ENCODE measurements around the gene CDK5RAP3.
"Not testable (repeated sequence)": the region's sequence is repeated elsewhere in the genome, so short reads cannot be mapped to it uniquely, and the experiment has no call there.

CDK5RAP3 gene, protein sequence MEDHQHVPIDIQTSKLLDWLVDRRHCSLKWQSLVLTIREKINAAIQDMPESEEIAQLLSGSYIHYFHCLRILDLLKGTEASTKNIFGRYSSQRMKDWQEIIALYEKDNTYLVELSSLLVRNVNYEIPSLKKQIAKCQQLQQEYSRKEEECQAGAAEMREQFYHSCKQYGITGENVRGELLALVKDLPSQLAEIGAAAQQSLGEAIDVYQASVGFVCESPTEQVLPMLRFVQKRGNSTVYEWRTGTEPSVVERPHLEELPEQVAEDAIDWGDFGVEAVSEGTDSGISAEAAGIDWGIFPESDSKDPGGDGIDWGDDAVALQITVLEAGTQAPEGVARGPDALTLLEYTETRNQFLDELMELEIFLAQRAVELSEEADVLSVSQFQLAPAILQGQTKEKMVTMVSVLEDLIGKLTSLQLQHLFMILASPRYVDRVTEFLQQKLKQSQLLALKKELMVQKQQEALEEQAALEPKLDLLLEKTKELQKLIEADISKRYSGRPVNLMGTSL

DNA sequence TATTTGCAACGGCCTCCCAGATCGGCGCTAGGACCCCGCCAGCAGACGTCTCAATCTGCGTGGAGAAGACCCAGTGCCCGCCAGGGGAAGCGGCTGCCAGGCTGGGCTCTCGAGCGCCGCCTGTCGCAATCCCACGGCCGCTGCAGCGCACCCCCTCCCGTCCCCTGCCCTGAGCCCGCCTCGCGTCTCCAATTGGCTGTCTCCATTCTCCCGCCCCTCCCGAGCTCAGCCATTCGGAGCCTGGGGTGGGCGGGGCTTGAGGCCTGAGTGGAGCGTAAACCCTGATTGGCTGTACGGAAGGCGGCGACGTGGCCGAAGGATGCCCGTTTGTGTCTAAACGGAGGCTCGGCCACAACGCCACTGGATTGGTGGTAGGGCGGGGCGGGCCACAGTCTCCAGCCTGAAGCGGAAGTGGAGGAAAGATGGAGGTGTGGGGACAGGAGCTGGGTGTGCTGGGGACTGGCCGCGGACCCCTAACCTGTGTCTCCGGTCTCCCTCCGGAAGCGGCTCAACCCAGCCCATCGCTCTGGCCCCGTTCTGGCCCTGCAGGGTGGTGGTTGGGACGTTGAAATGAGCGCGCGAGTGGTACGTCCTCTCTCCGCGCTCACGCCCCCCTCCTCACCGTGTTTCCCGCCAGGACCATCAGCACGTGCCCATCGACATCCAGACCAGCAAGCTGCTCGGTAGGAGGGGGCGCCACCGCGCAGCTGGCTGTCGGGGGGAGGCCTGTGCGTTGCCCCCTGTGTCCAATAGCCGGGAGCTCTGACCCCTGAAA is at the start of gene CDK5RAP3:
CDK5RAP3 (plus strand) TSS at position 389 of the 775 bp plus-strand sequence; CDS start at position 423, 34 bp downstream.
- Histone ChIP-seq H3K4me3 (peak within 1 kb of the TSS; percentile 59 to 96 (median 88)), H3K27ac (peak within 1 kb of the TSS in 20 of 21 experiments; percentile 40 to 89 (median 78))

DNA sequence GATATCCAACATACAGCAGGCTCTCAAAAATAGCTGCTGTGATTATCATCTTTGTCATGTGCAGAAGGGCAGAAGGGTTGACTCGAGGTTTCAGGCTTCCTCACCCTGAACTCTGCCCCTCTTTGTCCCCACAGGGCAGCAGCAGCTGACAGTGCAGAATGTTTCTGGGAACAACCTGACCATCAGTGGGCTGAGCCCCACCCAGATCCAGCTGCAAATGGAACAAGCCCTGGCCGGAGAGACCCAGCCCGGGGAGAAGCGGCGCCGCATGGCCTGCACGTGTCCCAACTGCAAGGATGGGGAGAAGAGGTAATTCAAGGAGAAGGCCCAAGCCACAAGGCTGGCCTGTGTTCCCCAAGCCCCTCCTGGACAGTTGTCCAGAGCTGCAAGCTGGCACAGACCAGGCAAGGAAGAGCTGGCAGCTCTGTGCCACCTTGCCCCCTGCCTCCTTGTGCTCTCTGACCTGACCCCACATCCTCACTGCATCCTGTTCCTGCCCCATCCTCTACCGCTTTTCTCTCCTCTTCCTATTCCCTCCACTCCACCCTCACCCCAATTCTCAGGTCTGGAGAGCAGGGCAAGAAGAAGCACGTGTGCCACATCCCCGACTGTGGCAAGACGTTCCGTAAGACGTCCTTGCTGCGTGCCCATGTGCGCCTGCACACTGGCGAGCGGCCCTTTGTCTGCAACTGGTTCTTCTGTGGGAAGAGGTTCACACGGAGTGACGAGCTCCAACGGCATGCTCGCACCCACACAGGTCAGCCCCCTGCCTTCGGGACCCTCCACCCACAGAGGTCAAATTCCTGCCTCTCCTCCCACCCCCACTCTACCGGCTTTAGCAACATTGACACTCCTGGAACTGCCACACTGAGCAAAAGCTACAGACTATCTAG is 45.9 kb upstream of the CDK5RAP3 start:
- no peak overlapping the region for H3K27ac ChIP-seq
- H3K4me3 ChIP-seq: no peak overlapping the region

DNA sequence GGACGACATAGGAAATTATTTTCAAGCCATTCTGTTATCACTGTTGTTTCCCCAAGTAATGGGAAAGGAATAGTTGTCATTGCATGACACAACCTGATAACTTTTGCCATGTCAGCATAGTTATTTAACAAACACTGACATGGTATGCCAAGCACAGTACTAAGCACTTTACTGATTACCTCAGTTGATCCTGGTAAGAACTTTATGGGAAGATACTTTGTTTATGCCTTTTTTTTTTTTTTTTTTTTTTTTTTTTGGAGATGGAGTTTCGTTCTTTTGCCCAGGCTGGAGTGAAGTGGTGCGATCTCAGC is 45.3 kb upstream of the CDK5RAP3 start:
- no peak overlapping the region for H3K4me3 ChIP-seq

DNA sequence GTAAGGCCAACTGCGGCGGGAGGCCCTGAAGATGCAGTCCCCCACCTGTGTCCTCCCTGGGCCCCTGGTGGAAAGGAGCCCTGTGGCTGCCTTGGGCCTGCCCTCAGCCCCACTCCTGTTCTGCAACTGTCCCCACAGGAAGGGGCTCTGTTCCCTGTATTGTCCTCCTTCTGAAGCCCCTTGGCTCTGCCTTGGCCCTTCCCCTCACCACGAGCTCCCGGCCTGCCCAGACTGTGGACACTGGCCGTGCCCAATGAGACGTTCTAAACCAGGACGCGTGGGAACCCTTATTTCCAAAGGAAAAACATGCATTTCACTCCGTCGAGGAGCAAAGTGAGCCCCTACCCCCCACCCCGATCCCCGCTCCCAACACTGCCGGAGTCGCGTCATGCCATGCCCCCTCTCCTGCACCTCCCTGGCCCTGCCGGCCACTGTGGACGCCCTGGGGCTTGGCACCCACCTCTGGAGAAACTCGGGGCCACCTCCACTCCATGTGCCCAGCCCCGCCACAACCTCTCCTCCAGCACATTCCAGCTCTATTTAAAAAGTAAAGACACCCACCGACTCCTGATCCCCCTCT is 43.0 kb upstream of the CDK5RAP3 start:
- Histone ChIP-seq H3K4me3 (no peak overlapping the region), H3K27ac (no peak overlapping the region)

More for the DNA sequence above, 45.3 kb upstream of the CDK5RAP3 start:
- H3K27ac ChIP-seq: no peak overlapping the region

DNA sequence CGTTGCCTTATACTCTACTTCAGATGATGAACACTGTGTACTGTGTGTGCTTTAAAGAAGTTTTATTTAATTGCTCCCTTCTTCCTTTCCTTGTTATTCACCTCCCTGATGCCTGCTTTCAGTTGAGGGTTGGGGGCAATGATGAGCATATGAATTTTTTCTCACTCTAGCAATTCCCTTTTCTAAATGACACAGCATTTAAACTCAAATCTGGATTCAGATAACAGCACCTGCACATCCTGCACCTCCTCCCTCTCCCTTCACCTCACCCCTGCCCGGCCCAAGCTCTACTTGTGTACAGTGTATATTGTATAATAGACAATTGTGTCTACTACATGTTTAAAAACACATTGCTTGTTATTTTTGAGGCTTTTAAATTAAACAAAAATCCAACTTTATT is 42.5 kb upstream of the CDK5RAP3 start:
- no peak overlapping the region for H3K27ac ChIP-seq
- H3K4me3 ChIP-seq: no peak overlapping the region

DNA sequence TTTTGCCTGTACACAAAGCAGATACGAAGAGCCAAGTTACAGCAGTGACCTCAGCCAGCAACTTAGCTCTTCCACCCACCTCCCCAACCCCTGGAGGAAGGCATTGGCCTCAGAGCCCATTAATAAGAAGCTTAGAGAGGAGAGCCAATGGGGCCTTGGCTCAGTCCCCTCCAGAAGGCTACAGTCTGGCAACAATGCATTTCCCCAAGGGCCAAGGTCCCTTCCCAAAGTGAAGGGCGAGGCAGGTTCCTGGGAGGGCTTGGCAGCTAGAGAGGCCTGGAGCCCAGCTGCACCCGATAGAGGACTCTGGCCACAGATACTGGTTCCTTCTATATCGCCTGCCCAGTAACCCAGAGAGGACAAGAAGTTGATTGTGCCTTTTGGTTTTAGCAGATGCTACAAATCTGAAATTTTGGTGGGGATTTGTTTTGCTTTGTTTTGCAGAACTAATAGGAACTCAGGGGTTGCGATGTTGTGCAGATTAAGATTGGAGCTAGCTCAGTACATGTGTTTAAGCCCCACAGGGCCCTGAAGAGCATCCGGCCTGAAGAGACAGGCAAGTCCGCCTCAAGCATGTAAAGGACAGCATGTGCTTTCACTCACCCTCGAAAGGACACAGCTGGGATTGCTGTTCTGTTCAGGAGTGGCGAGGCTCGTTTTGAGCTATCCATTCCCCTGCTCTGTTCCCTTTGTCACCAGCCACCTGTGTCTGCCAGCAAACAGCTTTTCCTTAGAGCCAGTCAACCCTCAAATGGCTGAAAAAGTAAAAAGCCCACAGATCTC is 41.5 kb upstream of the CDK5RAP3 start:
- peak overlapping the region in 2 of 21 experiments; percentile 34 to 65 for H3K27ac ChIP-seq
- no peak overlapping the region for H3K4me3 ChIP-seq

DNA sequence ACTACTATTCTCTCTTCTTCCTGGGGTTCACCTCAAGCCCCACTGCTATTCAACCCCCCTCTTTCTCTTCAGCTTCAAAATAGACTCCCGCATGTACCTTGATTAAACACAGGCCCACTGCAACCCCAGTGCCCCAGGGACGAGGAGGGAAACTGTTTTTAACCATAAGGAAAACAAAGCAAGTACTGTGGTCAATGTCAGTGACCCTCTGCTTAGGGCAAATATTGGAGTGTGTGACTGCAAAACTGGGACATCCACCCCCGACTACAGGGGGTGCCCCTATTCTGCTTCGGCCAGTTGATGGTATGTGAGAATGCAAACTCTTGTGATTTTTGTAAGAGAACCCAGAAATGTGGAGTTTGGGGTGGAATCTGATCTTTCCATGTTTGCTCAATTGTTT is 39.1 kb upstream of the CDK5RAP3 start:
- H3K27ac ChIP-seq: no peak overlapping the region

DNA sequence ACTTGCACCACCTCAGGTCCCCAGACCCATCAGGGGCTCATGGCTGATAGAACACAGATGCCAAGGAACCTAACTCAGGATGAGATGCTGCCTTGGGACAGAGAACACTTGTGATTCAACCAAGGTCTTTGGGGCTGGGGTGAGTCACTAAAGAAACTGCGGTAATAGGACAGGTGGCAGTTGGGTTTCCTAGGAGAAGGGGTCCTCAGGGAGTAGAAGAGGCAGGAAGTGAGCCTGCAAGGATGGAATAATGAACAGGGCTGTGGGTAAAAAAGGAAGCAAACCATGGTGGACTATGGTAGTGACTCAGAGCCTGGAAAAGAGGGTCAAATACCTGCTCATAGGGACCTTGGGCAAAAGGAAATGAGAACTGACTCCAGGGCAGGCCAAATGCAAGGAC is 36.1 kb upstream of the CDK5RAP3 start:
- H3K4me3 ChIP-seq: no peak overlapping the region
- H3K27ac ChIP-seq: no peak overlapping the region

More for the DNA sequence above, 39.1 kb upstream of the CDK5RAP3 start:
- H3K4me3 ChIP-seq: no peak overlapping the region

DNA sequence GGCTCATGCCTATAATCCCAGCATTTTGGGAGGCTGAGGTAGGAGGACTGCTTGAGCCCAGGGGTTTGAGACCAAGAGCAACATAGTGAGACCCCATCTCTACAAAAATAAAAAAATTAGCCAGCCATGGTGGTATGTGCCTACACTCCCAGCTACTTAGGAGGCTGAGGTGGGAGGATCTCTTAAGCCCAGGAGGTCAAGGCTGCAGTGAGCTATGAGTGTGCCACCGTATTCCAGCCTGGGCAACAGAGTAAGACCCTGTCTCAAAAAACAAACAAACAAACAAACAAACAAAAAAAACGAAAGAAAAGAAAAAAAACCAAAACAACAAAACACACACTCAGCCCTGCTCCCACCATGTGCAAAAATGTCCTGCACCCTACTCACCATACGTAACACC is 35.4 kb upstream of the CDK5RAP3 start:
- H3K4me3 ChIP-seq, H3K27ac ChIP-seq: not testable (repeated sequence)

DNA sequence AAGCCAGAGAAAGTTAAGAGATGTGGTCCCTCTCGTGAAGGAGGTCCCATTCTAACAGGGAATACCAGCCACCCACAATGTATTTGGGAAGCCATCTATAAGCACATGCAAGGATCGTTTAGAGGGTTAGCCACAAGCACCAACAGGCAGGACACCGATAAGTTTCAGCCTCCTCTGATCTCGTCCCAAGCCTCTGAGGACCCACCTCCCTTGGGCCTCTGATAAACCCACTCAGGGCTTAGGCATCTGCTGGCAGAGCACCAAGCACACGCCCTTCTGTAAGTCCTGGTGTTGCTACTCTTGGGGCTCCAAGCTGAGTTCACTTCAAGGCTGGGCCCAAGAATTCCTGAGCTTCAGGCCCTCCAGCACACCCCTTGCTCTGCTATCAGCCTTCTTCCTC is 35.0 kb upstream of the CDK5RAP3 start:
- Histone ChIP-seq H3K4me3 (no peak overlapping the region), H3K27ac (no peak overlapping the region)

DNA sequence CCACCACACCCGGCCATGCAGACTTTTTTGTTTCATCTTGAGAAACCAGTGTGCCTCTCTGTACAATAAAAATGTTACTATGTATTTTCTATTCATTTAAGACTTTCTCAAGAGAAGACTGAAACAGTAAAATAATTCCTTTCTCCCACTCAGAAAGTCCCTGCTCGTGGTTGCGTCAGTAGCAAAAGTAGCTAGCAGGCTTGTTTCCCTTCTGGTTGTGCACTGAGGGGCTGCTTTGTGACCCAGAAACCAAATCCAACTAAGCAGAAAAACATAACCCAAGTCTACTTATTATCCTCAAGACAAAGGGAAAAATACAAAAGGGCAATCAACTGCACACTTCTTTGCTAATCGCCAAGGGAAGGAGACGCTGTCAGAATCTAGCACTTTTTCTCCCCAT is 33.0 kb upstream of the CDK5RAP3 start:
- no peak overlapping the region for H3K4me3 ChIP-seq
- no peak overlapping the region for H3K27ac ChIP-seq

DNA sequence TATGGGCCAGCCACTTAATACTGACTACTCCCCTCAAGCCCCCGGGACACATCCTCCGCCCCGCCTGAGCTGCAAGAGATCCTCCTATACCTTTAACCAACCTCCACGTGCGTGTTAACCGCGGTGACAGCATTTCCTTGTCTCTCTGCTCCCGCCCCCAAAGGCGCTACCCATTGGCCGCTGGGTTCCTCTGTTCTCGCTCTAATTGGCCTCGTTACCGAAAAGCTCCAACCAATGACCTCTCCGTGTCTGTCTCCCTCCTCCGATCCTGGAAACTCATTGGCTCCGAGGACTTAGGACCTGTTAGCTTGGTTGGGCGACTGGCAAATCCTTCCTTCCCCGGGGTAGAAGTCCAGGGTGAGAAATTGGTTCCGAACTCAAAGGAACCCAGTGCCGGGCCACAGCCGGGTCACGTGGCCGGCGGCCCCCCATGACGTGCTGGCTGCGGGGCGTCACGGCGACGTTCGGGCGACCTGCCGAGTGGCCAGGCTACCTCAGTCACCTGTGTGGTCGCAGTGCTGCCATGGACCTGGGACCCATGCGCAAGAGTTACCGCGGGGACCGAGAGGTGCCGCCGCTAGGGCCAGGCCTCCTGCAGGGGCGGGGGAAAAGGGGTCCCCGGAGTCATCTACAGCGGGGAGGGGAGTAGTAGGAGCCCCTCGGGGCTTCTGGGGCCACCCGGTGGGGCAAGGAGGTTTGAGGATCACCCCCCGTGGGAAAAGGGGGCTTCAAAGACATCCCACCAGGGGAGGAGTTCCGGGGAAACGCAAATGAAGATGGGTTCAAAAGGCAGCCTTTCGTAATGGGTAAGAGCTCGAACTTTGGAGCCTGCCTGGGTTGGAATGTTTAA is 29.4 kb upstream of the CDK5RAP3 start, which contains the start of gene PNPO:
PNPO (plus strand) TSS at position 326 of the 850 bp plus-strand sequence; CDS start at position 431, 105 bp downstream.
- Histone ChIP-seq H3K4me3 (peak within 1 kb of the TSS; percentile 58 to 97 (median 81)), H3K27ac (peak within 1 kb of the TSS; percentile 26 to 93 (median 83))

DNA sequence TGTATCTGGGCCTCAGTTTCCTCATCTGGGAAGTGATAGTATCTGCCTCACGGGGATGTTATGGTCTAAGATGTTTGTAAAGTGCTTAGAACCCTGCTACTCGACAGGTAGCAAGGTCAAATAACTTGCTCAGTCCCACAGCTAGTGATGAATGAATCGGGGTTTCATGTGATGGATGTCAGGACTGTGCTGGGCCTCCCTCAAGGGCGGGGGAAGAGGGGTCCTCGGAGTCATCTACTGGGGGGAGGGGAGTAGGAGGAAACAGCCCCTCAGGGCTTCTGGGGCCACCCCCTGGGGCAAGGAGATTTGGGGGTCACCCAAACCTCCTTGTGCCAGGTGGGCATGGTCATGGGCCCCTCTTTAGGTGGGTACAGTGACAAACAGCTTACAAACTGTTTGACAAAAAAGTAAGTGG is 28.8 kb upstream of the CDK5RAP3 start:
- H3K4me3 ChIP-seq: peak overlapping the region; percentile 58 to 97 (median 81)
- peak overlapping the region in 19 of 21 experiments; percentile 67 to 93 (median 83) for H3K27ac ChIP-seq

DNA sequence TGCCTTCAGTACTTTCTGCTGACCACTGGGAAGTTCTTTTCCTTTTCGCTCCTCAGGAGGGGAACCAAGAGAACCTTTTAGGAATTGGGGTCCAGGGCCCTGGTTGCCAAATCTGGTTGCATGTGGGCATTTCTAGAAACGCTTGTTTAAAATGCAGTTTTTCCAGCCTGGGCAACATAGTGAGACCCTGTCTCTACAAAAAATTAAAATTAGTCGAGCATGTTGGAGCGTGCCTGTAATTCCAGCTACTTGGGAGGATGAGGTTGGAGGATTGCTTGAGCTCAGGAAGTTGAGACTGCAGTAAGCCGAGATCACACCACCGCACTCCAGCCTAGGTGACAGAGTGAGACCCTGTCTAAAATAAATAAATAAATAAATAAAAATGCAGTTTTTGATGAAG is 28.3 kb upstream of the CDK5RAP3 start:
- Histone ChIP-seq H3K27ac (peak overlapping the region in 5 of 21 experiments; percentile 73 to 93 (median 83)), H3K4me3 (peak overlapping the region in 3 of 7 experiments; percentile 58 to 89 (median 78))

DNA sequence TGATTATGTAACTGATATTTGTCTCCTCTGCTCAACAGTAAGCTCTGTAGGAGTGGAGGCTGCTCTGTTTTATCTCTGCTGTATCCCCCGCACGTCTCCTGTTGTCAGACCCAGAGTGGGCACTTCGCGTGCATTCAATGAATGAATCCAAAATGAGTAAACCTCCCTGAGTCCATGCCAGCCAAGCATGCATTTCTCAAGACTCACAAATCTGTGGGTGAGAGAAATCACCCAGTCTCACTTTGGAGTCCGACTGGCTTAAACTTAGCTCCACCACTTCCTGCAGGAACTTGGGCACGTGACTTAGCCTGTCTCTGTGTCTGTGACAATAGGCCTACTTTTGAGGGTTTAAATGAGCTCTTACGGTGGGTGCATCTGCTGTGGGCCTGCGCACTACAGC is 25.8 kb upstream of the CDK5RAP3 start:
- H3K4me3 ChIP-seq: no peak overlapping the region
- H3K27ac ChIP-seq: peak overlapping the region in 5 of 21 experiments; percentile 17 to 69 (median 33)

DNA sequence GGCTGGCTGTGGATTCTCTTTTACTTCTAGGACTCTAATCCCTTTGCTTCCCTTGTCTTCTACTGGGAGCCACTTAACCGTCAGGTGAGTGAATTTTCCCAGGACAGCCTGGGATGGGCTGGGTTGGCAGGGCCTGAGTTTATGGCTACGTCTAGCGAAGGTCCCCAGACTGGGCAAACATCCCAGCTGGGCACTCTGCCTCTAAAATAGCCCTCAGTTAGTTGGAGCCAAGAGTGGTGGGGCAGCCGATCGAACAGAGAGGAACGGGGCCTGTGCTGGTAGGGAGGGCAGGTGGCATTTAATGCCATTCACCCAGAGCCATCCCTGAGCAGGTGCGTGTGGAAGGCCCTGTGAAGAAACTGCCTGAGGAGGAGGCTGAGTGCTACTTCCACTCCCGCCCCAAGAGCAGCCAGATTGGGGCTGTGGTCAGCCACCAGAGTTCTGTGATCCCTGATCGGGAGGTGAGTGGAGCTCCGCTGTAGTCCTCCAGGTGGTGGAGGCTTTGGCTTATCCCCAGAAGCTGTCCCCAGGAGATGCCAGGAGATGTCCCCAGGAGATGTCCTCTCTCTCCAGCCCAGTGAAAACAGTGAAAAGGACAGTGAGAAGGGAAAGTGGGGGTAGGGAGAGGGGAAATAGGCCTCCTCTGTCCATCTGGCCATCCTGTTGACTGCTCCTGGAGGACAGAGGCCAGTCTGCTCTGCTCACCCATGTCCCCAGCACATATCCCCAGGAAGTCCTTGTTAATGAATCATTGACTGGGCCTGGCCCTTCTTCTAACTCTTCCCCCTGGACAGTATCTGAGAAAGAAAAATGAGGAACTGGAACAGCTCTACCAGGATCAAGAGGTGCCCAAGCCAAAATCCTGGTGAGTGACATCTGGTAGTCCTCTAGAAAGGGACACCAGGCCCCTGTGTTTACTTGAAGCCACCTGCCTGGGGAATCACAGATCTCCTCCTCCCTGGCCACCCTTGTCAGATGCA is 25.1 kb upstream of the CDK5RAP3 start:
- H3K4me3 ChIP-seq: no peak overlapping the region

More for the DNA sequence above, 25.1 kb upstream of the CDK5RAP3 start:
- H3K27ac ChIP-seq: peak overlapping the region in 9 of 21 experiments; percentile 7 to 69 (median 33)
